K562 (cell line): ENCODE results near the gene BPIFB2. TPM values are rescaled to one million over a fixed set of nuclear protein-coding genes. Genes with fewer than 3 reads are reported as not detected.

Experiments
- ATAC-seq: fragments of 200-7000 bp; cut with Tn5 transposase; 3 replicates; pipeline ENCODE4 v1.9.1; 2020; ENCODE audit warnings: moderate library complexity
- BruUV-seq: library from RNA; stranded (reverse); fragments of 400-500 nt; replicated peaks from 2 replicates; lab custom pipeline; 2021; lab: Mats Ljungman, UMichigan
- CTCF ChIA-PET: fragments of 300-600 bp; formaldehyde crosslinking; extraction: SDS; loops from one replicate; lab custom pipeline; 2021; ENCODE audit warnings: low intra/inter-chr PET ratio; lab: Yijun Ruan, JAX
- POLR2A ChIA-PET: fragments of 300-600, 350-650 bp; sonication (Branson Sonifier 250); formaldehyde crosslinking; extraction: SDS; loops from one replicate; lab custom pipeline; 2021; ENCODE audit warnings: antibody characterized with exemption, inconsistent platforms; lab: Yijun Ruan, JAX
- DNase-seq, 4 experiments: peaks; one replicate each; pipeline versions ENCODE4 v3.0.0 to v3.0.0-alpha.2; 2011 to 2018; ENCODE audit warnings: low spot score in 3 of 4, mixed read lengths in 3 of 4; ENCODE audit errors: extremely low read depth in 1 of 4
- FAIRE-seq: peaks from 2 replicates; lab custom pipeline; 2011; peaks lifted over from hg19 to GRCh38; lab: Jason Lieb, UNC
- H2AFZ ChIP-seq: 2 replicates; pipeline ENCODE4 v1.6.0; 2011; ENCODE audit warnings: low read depth, low read length, control low read depth, inconsistent platforms
- H3K27ac ChIP-seq: fragments of 200-600 bp; 3 replicates; pipeline ENCODE4 v1.8.0; 2011; ENCODE audit warnings: low read depth, mild to moderate bottlenecking, control low read depth, inconsistent platforms, low read length, moderate library complexity, mixed read lengths; ENCODE audit errors: extremely low read depth
- H3K27me3 ChIP-seq, 2 experiments: fragments of 300-600 bp in 1 of 2; 2 replicates in 1 of 2; 3 replicates in 1 of 2; pipeline versions ENCODE4 v1.6.0 to v1.8.0; 2011; ENCODE audit warnings: inconsistent platforms in 2 of 2, low read length in 2 of 2, mild to moderate bottlenecking in 1 of 2, mixed read lengths in 1 of 2, moderate library complexity in 1 of 2; ENCODE audit not compliant: control insufficient read depth in 2 of 2, insufficient read depth in 2 of 2
- H3K36me3 ChIP-seq: fragments of 300-600 bp; 3 replicates; pipeline ENCODE4 v1.8.0; 2011; ENCODE audit warnings: mild to moderate bottlenecking, low read length, inconsistent platforms; ENCODE audit not compliant: control insufficient read depth, insufficient read depth
- H3K4me1 ChIP-seq, 2 experiments: fragments of 200-600 bp in 1 of 2; replicated peaks in 1 of 2; 2 replicates in 1 of 2; 3 replicates in 1 of 2; pipeline versions ENCODE4 v1.5.1 to v1.8.0; 2011; ENCODE audit warnings: inconsistent platforms in 2 of 2, low read length in 2 of 2, mild to moderate bottlenecking in 1 of 2, mixed read lengths in 1 of 2, moderate library complexity in 1 of 2; ENCODE audit not compliant: control insufficient read depth in 2 of 2, insufficient read depth in 2 of 2
- H3K4me2 ChIP-seq: 2 replicates; pipeline ENCODE4 v1.6.1; 2011; ENCODE audit warnings: low read length, control low read depth, inconsistent platforms, mixed read lengths; ENCODE audit not compliant: insufficient read depth
- H3K4me3 ChIP-seq: fragments of 200-600 bp; sonication (generic), shearing (Covaris generic); 2 replicates; pipeline ENCODE4 v1.5.1; 2016; ENCODE audit warnings: control low read depth, inconsistent platforms
- H3K79me2 ChIP-seq: fragments of 200-600 bp; 3 replicates; pipeline ENCODE4 v1.8.0; 2011; ENCODE audit warnings: low read length, inconsistent platforms; ENCODE audit not compliant: control insufficient read depth, insufficient read depth
- H3K9ac ChIP-seq, 2 experiments: 2 replicates each; pipeline versions ENCODE4 v1.6.0 to v1.6.1; 2011; ENCODE audit warnings: low read depth in 2 of 2, low read length in 2 of 2, control low read depth in 1 of 2, inconsistent platforms in 1 of 2, mild to moderate bottlenecking in 1 of 2, mixed read lengths in 1 of 2; ENCODE audit not compliant: insufficient read depth in 1 of 2
- H3K9me1 ChIP-seq: one replicate; pipeline ENCODE4 v1.6.0; 2011; ENCODE audit warnings: inconsistent platforms, mild to moderate bottlenecking, low read length, moderate library complexity; ENCODE audit not compliant: control insufficient read depth, insufficient read depth
- H3K9me3 ChIP-seq: replicated peaks from 2 replicates; pipeline ENCODE4 v1.5.1; 2011; ENCODE audit warnings: low read depth, low read length, inconsistent platforms; ENCODE audit not compliant: control insufficient read depth, insufficient read depth
- H4K20me1 ChIP-seq: replicated peaks from 2 replicates; pipeline ENCODE4 v1.6.1; 2011; ENCODE audit warnings: low read length, inconsistent platforms, mixed read lengths; ENCODE audit not compliant: control insufficient read depth, insufficient read depth
- NR2C2 ChIP-seq, 2 experiments: fragments of 200-800 bp in 1 of 2; sonication (Bioruptor generic) in 1 of 2; sonication (generic) in 1 of 2; formaldehyde crosslinking in 1 of 2; IDR thresholded peaks; 2 replicates each; pipeline versions ENCODE4 v1.6.1 to v1.8.0; 2016 to 2022; ENCODE audit warnings: mild to moderate bottlenecking in 1 of 2, missing compliant biosample characterization in 1 of 2, missing genetic modification characterization in 1 of 2, missing genetic modification reagents in 1 of 2
- TCFL5 ChIP-seq: fragments of 250-450 bp; sonication (Bioruptor Pico); conservative IDR thresholded peaks from 2 replicates; pipeline ENCODE4 v1.6.1; 2021; ENCODE audit warnings: mild to moderate bottlenecking, moderate library complexity, matching md5 sums
- XRCC4 ChIP-seq: IDR thresholded peaks from one replicate; pipeline ENCODE4 v1.6.1; 2011; ENCODE audit not compliant: insufficient read depth, insufficient read length; ENCODE audit errors: extremely low read depth
- WGBS: fragments of 100-300 bp; shearing (Covaris generic); methylation state at CpG from one replicate; pipeline ENCODE4 v1.1.6; 2016; ENCODE audit warnings: low coverage, mixed read lengths; ENCODE audit not compliant: insufficient coverage; ENCODE audit errors: missing lambda C conversion rate; 5-methylcytosine and 5-hydroxymethylcytosine counted together
- in situ Hi-C: fragments of 300-500 bp; cut with MboI; formaldehyde crosslinking; loops from 4 replicates; pipeline ENCODE4 v1.15.0; 2018; ENCODE audit warnings: inconsistent platforms, mixed read lengths
- intact Hi-C: fragments of 100-400 bp; cut with micrococcal nuclease; formaldehyde crosslinking; loops from 2 replicates; pipeline ENCODE4 v1.14.2; 2022
- polyA plus RNA-seq, 8 experiments: library from polyadenylated mRNA; depleted of rRNA in 4 of 8; stranded (reverse) in 5 of 8; unstranded in 3 of 8; fragments of >200 nt; fragmentation: Nextera tagmentation in 2 of 8; fragmentation: Illumina TruSeq in 1 of 8; extraction: Ambion mirVana in 2 of 8; extraction: Trizol in 1 of 8; gene quantifications; 2 replicates each; pipeline versions ENCODE4 v1.2.1 to v1.2.3, GENCODE V29; 2011 to 2014; ENCODE audit warnings: inconsistent platforms in 1 of 8, missing spikeins in 1 of 8
- total RNA-seq, 7 experiments: library from RNA; depleted of rRNA in 6 of 7; stranded (reverse); fragments of >200 nt in 6 of 7; fragmentation: Illumina TruSeq in 2 of 7; extraction: Trizol in 2 of 7; gene quantifications; 2 replicates each; pipeline versions ENCODE4 v1.2.1 to v1.2.3, GENCODE V29; 2011 to 2021; ENCODE audit warnings: low replicate concordance in 1 of 7
- TF ChIP-seq, protein P1 (sequence below): fragments of 250-450 bp; sonication (Bioruptor Pico); IDR thresholded peaks from 2 replicates; pipeline ENCODE4 v1.8.0; 2022; ENCODE audit warnings: moderate library complexity, mild to moderate bottlenecking, inconsistent platforms
- TF ChIP-seq, protein P2 (sequence below): fragments of 200-400 bp; formaldehyde crosslinking; IDR thresholded peaks from 2 replicates; pipeline ENCODE4 v1.6.1; 2017; ENCODE audit warnings: mild to moderate bottlenecking, low read depth, low read length, moderate library complexity

The BPIFB2 gene
- total and polyA plus RNA-seq, 9 of the 15 experiments (the other 6 are each of a cell fraction or from before 2014, with no cell fraction given), result not detected

DNA sequence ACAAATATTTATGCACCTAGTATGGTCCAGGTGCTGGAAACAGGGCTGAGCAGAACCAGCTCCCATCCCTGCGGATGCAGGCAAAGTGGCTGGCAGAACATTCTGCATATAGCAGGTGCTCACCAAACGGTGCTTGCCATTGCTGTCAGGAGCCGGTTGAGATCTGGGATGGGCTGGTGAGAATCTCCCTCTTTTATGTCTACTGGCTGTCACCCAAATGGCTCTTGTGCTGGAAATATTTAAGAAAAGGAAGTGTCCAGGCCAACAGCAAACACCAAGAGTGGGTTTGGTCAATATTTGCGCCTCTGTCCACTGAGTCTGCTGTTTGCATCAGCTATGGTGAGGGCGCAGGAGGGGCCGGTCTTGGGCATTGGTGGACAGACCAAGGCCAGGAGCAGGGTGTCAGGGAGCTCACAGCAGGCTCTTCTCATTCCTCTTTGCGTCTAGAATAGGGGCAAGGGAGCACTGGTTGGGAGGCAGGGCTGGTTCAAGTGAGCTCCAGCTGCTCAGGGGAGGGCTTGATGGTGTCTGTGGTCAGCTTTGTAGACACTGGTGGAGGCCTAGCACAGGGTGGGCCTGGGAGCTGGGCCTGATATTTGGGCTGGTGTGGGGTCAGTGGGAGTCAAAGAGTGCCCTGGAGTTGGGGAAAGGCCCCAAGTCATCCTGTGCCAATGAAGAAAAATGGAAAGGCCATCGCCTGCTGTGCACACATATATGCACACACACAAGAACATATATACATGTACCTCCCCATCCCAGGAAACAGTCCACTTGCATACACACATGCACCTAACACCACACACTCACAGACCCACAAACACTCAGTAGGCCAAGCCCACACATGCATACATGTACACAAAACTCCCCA, 1.4 kb upstream of the BPIFB2 start:
- intact Hi-C loops (loop anchor here (2.0 kb wide), 1 partner anchor 103 kb away; no protein-coding TSS in a partner anchor), in situ Hi-C loops (no loop called here)
- ChIA-PET POLR2A (interaction anchor here (0.5 to 1.0 kb wide), 2 partner anchors 10 to 96 kb away, joined by 3 read pairs; no protein-coding TSS in a partner anchor), CTCF (no interaction called here)
- no peaks in the 10 kb centered on the region for H3K36me3 ChIP-seq
- no peaks in the 10 kb centered on the region; a peak in 1 of 5 replicates for H3K4me1 ChIP-seq
- H3K9me1 ChIP-seq, result no peaks in the 10 kb centered on the region
- peaks cover 5 to 46% of the 10 kb centered on the region in 2 experiments; a peak in 3 of 5 replicates for H3K27me3 ChIP-seq
- H4K20me1 ChIP-seq, result no peaks in the 10 kb centered on the region
- ATAC-seq (no peak), FAIRE-seq (no peak), DNase-seq (no peak)
- no peak overlapping the region for H2AFZ ChIP-seq
- H3K9me3 ChIP-seq, result peaks cover 4% of the 10 kb centered on the region
- 0% methylated on average over 8 of the region's 8 CpGs for WGBS
- no TSS peak for BruUV-seq
- H3K9ac ChIP-seq, result no peak overlapping the region
- H3K27ac ChIP-seq, result no peak overlapping the region
- no peaks in the 10 kb centered on the region for H3K79me2 ChIP-seq
- H3K4me2 ChIP-seq, result no peak overlapping the region
- no peak overlapping the region for H3K4me3 ChIP-seq
- TF ChIP-seq XRCC4 (no peak), TCFL5 (CRISPR knock-in tag) (no peak), NR2C2 (CRISPR knock-in tag; IDR thresholded peaks at IDR 0.05) (no peak), NR2C2 (tag; IDR thresholded peaks at IDR 0.05) (no peak)
- TF ChIP-seq, protein P1, sequence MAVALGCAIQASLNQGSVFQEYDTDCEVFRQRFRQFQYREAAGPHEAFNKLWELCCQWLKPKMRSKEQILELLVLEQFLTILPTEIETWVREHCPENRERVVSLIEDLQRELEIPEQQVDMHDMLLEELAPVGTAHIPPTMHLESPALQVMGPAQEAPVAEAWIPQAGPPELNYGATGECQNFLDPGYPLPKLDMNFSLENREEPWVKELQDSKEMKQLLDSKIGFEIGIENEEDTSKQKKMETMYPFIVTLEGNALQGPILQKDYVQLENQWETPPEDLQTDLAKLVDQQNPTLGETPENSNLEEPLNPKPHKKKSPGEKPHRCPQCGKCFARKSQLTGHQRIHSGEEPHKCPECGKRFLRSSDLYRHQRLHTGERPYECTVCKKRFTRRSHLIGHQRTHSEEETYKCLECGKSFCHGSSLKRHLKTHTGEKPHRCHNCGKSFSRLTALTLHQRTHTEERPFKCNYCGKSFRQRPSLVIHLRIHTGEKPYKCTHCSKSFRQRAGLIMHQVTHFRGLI (CRISPR knock-in tag), result no peak
- TF ChIP-seq, protein P2, sequence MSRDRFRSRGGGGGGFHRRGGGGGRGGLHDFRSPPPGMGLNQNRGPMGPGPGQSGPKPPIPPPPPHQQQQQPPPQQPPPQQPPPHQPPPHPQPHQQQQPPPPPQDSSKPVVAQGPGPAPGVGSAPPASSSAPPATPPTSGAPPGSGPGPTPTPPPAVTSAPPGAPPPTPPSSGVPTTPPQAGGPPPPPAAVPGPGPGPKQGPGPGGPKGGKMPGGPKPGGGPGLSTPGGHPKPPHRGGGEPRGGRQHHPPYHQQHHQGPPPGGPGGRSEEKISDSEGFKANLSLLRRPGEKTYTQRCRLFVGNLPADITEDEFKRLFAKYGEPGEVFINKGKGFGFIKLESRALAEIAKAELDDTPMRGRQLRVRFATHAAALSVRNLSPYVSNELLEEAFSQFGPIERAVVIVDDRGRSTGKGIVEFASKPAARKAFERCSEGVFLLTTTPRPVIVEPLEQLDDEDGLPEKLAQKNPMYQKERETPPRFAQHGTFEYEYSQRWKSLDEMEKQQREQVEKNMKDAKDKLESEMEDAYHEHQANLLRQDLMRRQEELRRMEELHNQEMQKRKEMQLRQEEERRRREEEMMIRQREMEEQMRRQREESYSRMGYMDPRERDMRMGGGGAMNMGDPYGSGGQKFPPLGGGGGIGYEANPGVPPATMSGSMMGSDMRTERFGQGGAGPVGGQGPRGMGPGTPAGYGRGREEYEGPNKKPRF, result no peak
